ENCODE measurements around the gene ADSS1.

- no peak for TF ChIP-seq POLR2A (IDR thresholded peaks at IDR 0.05; ENCODE audit: low read depth, low read length)
- TF ChIP-seq TAF1 (IDR thresholded peaks at IDR 0.05; ENCODE audit: low read depth, low read length), result no peak
- no peak for TF ChIP-seq POLR2AphosphoS5 (IDR thresholded peaks at IDR 0.05; ENCODE audit: low read depth, low read length)
- no peak for TF ChIP-seq PAX5 (IDR thresholded peaks at IDR 0.05; ENCODE audit: insufficient read depth, low read length, severe bottlenecking)
- TF ChIP-seq SPI1 (IDR thresholded peaks at IDR 0.05; ENCODE audit: low read depth, low read length), result no peak
- no peak for TF ChIP-seq POU2F2 (IDR thresholded peaks at IDR 0.05; ENCODE audit: low read depth, low read length)
These were observed 8.2 kb upstream of the ADSS1 start for GRCh38 chr14:104715871-104716270.
